HL-60/S4 treated with phorbol 12-myristate 13-acetate at 8.2 ng/mL for 4 days and 3 days (cell line): ENCODE results near the gene RPL27.

Experiments
- in situ Hi-C: fragments of 300-500 bp; cut with MboI; formaldehyde crosslinking; loops from 2 replicates; pipeline ENCODE4 v1.15.0; 2022; ENCODE audit warnings: low sequenced_read_pairs

Gene RPL27

GRCh38 chr17:43044024-43044423 lies 45.8 kb downstream of the RPL27 start:
- in situ Hi-C loops: no loop called here

- in situ Hi-C loops: no loop called here
Observed at GRCh38 chr17:43051969-43052368, 53.8 kb downstream of the RPL27 start.
